GM03348 (cell line): ENCODE data around the gene LRCH1.

Source experiments
- DNase-seq: peaks from one replicate; pipeline ENCODE4 v3.0.0; 2012; ENCODE audit warnings: low spot score

The LRCH1 gene

DNA sequence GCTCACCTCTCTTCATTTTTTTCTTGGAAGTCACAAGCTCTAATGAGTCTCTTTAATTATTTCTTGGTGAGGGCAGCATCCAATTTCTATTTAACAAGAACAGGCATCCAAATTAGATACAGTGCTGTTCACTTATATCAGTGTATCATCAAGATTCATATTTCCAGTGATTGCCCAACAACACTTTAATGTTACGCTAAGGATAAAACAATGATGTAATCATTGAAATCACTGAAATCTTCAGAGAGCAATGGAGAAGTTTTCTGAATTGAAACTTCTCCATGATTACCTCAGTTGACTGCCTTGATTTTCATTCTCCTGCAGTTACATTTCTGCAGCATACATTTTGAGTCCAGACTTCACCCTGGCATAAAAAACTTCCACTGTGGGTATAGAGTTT lies 17.1 kb upstream of the LRCH1 start:
- no peak for DNase-seq

DNA sequence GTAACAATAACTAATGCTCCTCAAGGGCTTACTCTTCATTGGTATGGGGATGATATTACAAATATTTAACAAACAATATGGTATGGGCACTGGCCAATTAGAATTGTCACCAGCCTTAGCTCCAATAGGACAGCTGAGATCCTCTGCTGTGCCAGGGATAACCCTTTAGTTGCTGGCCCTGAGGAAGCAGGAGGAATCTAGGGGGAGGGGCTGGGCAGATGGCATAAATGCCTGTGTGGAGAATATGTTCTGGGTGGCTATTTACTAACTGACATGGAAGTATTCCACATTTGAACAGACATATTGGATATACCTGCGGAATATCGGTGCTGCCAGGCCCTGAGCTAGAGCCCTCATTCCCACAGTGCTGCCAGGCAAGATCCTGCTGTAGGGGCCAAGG lies 16.6 kb upstream of the LRCH1 start:
- no peak for DNase-seq

DNA sequence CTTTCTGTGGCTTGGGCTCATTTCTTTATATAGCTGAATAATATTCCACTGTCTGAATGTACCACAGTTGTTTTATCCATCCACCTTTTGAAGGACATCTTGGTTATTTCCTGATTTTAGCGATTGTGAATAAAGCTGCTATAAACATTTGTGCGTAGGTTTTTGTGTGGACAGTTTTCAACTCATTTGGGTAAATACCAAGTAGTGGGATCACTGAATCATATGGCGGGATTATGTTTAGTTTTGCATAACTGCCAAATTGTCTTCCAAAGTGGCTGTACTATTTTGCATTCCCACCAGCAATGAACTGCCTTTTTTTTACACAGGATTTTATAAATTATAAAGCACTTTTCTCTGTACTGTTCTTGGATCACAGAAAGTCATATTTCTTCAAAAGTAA lies 13.7 kb upstream of the LRCH1 start:
- no peak for DNase-seq

DNA sequence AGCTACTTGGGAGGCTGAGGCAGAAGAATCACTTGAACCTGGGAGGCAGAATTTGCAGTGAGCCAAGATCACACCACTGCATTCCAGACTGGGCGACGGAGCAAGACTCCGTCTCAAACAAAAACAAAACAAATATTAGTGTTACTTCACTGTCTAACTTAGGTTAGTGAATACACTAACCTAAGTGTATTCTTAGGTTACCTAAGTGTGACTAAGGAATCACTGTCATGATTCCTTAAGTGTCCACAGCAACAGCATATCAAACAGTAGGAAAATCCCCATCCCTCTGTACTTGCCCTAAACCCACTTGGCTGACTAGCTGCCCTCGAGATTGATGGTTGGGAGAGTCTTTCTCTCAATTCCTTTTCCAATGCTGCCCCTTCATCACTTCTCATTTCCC lies 11.8 kb upstream of the LRCH1 start:
- no peak for DNase-seq

DNA sequence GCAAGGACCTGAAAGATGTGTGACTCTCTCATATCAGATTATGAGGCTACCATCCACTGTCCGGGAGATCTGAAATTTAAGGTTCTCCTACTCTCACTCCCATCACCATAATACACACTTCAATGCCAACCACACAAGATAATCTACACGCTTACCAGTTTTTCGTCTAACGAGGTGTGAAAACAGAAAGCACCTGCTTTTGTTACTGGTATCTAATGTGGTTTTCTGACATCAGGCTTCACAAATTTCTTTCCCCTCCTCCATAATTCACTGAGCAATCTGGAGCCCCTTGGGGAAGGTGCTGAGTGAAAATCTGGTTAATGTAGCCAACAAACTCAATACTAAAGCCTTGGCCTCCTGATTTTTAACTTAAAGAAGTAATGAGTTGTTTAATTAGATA lies 10.1 kb upstream of the LRCH1 start:
- DNase-seq: no peak

DNA sequence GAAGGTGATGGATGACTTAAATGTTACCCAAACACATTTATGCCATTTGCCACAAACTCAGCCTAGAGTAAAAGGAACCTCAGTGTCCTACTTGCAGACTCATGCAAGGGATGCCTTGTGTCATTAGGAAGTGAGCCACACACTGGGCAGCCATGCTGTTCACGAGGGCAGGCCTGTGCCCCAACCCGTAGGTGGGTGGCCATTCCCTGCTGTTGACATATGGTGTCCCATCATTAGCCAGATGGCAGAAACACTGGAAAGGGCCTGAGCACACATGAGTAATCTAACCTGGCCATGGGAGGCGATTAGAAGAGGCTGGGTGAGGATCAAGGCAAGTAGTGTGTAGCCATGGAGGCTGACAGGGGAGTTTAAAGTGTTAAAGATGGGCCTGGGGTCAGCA lies 9.7 kb upstream of the LRCH1 start:
- DNase-seq: no peak

DNA sequence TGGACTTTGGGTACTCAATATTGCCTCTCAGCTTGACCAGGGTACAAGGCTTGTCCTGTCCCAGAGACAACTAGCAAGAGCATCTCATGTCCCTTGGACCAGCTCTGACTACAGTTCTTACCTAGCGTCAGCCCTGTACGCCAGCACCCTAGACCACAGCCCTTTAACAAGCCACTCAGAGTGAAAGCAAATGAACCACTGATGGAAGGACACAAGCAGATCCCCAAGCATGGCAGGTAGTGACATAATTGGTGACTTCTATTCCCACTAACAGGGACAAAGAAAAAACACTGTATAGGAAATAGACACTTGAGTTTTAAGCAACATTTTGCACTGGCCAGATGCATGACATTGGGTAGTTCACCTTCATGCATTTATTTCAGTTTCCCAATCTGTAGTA lies 8.8 kb upstream of the LRCH1 start:
- no peak for DNase-seq

DNA sequence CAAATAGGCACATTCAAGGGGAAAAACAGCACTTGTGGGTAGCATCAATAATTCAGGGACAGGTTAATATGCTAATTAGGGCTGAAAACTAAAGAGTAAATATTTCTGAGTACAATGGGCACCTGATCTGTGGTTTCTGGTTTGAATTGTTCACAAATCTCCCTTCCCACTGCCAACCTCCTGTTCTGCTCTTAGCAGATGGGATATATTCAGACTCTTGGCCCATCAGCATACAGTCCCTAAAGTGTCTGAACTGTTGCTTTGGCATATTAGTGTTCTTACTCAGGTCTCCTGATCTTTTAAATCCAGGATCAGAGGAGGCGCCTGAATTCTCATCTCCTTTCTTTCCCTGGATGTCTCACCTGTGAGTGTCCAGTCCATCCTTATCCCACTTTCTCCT lies 8.2 kb upstream of the LRCH1 start:
- no peak for DNase-seq

DNA sequence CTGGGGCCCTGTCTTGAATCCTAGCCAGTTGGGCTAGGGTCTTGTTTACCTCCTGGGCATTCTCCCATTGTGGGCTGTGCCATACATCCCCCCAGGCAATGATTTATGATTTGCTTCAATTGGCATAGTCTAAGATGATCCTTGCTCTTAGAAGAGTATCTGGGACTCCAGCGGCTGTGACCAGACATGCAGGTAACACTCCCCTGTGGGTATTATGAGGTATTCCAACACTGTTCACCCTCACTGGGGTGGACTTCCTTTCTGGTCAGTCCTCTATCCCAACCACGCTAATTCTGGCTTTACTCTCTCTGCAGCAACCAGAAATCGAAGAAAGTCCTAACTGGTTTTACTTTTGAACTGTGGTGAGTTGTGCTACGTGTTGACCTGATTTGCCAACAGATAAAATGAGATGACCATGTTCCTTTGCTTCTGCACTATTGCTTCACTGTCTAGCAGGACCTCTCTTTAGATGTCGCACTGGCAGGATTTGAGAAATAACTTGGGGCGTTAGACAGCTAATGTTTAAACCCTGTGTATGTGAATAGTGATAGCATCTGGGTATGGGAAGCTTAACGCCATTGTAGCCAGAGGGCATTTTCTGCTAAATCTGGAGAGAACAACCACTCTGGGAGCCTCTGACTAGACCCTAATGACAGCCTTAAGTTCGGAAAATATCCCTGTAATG lies 6.7 kb upstream of the LRCH1 start:
- no peak for DNase-seq

DNA sequence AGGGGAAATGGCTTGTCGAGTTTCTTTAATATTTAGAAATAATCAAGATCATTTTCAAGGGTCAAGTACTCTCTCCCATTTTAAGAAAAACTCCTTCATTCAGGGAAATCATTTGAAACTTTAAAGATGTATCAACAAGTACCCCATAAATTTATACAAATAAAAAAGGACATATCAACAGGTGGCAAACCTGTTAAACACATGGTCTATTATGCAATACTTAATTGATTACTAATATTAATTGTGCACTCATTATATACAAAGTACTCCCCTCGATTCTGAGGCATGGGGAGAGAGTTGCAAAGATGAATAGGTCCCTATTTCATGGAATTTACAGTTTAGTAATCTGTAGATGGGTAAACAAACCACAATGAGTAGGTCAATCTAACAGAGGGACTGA lies 2.1 kb upstream of the LRCH1 start:
- no peak for DNase-seq

DNA sequence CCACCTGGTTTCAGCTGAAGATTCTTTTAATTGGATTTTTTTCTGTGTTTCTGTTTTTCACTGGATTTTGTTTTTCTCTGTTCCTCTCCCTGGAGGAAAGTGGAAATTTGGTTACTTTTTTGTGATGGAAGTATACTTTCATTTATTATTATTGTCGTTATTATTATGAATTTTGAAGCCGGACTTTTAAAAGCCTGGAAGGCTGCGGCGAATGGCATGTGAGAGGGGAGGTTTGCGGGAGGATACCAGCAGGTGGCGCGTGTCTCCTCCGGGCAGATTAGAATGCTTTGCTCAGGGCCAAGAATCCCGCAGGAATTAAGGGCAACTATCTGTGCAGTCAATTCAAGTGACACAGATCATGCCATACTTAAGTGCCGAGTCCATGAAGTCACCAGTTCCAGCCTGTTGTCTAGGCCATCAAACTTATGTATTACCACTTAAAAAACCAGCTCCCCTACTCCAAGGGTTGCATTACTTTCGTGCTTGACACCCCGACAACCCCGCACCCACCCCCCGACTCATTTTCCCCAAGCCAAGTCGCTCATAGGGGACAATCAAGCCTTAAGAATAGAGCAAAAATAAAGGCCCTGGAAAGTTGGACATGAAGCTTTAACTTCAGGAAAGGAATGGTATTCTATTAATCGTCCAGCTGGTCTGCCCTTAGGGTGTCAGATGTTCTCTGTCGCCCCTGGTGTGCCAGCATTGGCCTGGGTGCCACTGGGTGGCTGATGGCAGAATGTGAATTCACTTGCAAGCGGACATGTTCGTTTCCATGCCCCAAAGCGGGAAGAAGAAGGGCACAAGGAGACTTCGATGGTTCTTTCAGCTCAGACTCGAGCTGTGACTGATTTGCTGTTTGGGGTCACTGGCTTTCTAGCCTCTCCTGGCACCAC lies 1.3 kb upstream of the LRCH1 start:
- DNase-seq: peak; percentile 87

DNA sequence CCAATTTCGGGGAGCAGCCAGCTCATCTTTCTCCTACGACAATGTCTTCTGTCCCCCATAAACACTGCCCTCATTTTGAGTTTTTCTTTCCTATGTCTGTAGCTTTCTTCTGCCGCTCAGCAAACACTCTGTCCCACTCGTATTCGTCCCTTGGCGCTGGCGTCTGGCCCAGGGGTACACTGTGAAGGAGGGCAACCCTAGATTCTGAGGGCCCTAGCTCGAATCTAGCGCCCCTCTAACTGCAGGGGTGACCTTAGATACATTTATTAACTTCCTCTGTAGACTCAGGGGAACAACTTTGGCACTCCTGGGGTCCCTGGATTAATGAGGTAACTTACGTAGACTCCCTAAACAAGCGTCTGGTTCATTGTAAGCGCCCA lies 677 bp upstream of the LRCH1 start:
- no peak for DNase-seq

DNA sequence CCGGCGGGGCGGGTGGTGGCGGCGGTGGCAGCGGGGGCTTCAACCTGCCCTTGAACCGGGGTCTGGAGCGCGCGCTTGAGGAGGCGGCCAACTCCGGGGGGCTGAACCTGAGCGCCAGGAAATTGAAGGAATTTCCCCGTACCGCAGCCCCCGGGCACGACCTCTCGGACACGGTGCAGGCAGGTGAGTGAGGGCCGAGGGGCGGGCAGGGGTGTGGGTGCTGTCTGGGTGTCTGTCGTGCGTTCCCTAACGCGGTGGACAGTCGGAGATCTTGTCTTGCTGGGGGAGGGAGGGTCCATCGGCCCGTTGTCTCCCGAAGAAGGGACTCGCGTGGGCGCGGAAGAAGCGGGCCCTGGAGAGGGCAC lies 533 bp downstream of the LRCH1 start:
- no peak for DNase-seq

DNA sequence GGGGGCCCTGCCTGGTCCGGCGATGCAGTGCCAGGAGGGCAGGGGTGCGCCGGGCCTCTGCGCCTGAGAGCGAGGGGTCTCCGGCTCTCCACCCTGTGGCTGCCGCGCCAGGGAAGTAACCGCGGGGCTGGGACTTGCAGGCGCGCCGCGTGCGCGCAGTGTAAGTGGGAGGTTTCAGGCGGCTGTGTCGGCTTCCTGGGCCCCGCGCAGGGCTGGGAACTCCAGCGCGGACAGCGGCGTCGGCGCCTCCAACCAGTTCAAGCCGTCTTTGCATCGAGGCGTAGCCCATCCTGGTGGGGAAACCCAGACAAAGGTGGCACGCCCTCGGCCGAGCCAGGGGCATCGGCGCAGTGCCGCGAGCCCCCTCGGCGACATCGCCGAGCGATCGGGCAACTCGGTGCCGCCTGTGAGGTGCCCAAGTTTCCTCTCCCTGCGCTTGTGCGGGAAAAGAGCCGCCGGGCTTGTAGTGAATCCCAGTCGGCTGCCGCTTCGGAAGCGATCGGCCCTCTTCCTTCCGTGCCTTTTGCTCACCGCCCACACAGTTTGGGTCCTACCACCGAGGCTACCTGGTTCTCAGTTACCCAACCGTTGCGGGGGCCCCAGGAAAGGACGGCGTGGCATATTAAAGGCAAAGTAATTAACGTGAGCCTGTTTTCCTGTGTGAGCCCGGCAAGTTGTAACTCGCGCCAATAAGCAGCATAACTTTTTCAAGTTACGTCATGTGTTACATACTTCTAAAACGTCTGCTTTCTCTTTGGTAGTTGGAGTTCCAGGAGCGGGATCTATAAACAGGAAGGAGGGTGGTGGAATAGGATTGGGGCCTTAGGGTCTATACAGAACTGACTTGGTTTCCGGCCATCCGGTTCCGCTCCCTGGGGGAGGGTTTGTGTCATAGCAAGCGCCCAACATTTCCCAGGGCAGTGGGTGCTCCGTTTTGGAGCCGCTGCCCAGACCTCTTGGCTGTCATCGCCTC lies 1.2 kb downstream of the LRCH1 start:
- peak; percentile 76 for DNase-seq

DNA sequence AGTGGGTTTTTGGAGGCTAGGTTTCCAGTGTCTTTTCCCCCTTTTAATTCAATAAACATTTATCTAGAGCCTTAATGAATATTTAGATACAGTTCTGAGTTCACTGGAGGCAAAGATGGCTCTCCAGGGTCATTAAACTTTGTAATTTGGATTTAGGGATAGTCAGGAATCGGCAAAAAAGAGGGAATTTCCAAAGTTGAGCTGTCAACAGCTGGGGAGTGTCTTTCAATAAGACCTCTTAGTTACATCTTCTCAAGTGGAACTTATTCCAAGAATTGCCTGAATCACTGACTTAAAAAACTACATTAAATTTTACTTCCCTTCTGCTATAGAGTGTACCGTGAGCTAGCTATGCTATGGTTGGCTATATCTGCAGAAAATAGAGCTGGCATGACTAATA lies 2.0 kb downstream of the LRCH1 start:
- DNase-seq: no peak

DNA sequence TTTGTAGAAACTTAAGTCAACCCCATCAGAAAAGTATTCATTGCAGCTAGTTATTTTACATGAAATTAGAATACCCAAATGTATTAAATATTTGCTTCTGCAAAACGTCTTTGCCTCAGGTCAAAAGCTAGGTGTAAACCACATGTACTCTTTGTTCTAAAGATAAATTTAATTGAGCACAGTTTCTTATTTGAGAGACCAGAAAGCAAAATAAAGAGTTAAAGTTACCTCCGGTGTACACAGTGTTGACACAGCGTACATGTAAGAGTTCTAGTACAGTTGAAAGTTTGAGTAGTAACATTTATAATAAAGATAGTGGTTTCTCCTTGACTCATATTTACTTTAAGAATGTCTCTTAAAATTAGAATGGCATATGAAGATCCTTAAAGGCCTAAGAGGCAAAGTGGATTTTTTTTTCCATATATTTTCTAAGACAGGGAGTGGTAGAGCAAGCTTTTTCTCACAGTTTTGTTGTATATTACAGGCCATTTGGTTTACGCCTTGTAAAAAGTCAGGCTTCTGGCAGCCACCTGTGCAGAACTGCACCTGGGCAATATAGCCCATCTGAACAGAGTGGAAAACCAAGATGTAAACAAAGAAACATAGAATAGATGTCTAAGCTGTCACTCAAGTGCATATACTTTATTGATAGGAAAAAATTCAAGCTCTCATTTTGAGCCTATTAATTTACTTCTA lies 2.9 kb downstream of the LRCH1 start:
- DNase-seq: no peak

DNA sequence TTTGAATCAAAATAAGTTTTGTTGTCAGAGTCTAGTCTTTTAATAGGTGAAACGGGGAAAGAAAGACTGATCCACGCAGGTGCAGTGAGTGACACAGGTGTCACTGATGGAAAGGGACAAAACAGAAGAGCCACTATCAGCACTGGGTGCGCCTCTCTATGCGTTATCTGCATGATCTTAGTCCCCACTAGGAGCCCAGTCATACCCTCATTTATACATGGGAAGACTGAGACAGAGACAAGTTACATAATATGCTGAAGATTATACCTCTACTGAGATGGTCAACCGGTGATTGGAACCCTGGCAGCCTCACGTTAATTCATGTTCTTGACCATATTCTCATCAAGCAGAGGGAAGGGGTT lies 3.4 kb downstream of the LRCH1 start:
- no peak for DNase-seq

DNA sequence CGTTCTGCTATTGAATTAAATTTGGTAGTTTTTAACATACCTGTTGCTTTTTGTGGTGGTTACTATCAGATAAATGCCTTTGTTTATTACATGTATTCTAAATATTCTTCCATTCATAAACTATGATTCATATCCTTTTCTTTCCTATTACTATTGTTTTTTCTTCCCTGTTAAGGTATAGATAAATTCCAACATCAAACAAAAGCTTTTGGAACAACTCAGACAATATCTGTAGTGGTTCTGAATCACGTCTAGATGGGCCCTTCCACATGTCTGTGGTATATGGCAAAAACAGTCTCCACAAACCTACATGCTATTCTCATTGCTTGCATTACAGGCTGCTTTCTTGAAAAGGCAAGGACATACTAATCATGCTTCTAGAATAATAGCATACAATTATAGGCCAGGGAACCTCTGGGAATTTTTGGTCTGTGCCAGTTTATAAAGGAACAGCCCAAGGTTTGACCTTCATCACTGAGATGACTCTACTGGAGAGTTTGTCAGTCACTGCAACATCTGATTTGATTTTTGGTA lies 6.4 kb downstream of the LRCH1 start:
- DNase-seq: no peak

DNA sequence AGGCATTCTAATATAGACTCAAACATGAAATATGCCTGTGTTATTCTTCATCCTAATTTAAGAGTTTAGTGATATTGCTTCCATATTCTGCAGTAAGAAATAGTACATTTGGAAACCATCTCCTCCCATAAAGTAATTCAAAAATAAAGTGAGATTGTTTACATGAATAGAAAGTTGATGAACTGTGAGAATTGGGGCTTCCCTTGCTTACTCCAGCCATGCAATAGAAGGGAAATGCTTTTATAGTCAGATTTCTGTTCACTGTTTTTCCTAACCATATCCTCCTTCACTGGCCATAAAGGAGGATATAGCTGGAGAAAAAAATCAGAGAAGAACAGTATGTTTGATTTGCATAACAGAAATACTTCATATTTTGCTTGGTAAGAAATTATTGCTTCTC lies 7.8 kb downstream of the LRCH1 start:
- no peak for DNase-seq

DNA sequence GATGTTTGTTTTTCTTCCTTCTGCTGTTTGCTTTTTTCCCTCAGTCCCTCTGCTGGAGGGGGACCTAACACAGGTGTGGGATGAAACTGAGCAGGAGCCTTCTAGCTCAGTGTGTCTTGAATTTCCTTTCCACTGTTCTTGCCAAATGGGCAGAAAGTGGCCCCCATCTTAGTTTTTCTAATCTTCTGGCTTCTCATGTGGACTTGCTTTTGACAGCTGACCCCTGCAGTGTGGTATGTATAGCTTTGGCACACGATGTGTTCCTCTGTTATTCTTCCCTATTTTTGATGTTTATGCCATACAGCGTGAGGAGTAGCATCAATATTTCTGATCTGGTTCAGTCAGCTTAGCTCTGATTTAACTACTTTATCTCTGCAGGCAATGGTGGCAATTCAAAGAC lies 8.3 kb downstream of the LRCH1 start:
- DNase-seq: no peak

DNA sequence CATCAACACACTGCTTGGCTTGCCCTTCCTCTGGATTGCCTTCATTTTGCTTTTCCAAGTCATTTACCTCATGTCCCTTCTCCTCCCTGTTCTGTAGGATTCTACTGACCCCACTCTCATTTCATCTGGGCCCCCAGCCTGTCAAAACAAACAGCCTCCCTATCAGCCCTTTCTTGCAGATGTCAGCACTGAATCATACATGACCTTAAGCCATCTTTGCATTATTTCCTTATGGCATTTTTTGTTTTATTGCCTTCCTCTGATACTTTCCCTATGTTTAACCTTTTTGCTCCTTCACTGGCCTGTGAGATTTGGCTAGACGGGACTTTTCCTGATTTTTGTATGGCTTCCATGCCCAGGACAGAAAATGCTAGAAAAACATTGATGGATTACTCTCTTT lies 8.7 kb downstream of the LRCH1 start:
- no peak for DNase-seq

DNA sequence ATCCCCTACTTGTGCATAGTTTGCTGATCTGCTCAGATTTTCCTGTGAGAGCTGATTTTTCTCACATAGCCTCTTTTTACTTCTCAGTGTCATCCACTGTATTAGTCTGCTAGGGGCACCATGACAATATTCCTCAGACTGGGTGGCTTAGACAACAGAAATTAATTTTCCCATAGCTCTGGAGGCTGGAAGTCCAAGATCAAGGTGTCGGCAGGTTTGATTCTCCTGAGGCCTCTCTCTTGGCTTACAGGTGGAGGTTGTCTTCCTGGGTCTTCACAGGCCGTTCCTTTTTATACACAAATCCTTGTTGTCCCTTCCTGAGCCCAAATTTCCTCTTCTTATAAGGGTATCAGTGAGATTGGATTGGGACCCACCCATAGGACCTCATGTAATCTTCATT lies 9.2 kb downstream of the LRCH1 start:
- DNase-seq: no peak
